Measurements from ENCODE around the gene AGFG2.
A peak's percentile ranks its signal among the peaks of the same experiment; 100 is the strongest.

DNA sequence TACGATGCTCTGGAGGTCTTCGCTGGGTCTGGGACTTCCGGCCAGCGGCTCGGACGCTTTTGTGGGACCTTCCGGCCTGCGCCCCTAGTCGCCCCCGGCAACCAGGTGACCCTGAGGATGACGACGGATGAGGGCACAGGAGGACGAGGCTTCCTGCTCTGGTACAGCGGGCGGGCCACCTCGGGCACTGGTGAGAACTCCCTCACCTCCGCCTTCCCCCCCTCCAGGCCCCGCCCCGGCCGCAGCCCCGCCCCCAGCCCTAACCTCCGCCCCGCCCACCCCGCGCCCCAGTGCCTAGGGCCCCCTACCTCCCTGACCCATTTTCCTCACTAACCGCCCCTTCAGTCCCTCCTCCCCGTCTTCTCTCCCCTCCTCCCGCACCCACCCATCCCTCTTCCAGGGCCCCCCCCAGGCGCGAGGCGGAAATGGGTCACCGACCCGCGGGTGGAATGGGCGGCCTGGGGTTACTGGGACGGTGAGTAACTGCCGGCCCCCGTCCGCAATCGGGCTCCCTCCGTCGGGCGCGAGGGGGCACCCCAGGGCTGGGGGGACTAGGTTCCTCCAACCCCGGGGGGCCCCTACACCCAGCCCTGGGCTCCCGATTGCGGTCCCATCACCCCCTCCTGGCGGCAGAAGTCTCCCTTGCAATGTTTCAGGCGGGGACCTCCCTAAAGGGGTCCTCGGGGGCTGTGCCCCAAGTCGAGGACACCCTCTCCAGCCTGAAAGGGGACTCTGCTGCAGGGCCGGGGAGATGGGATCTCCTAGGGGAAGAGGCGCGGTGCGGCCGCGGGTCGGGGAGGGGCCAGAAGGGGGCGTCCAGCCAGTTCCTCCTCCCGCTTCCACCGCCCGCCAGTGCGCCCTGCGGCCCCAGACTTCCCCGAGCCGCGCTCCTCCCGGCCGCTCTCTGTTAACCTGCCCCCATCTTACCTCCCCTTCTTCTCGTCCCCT is 65.3 kb downstream of the AGFG2 start:
- peak; percentile 33 to 59 (median 48) for TF ChIP-seq CTCF (IDR thresholded peaks at IDR 0.05)
- TF ChIP-seq POLR2A (IDR thresholded peaks at IDR 0.05), result peak; percentile 43

Measured in prostate gland (tissue), 2 donors.